Kidney epithelial cell (primary cell): ENCODE measurements around the gene SIPA1. TPM values are rescaled to one million over a fixed set of nuclear protein-coding genes. Genes with fewer than 3 reads are reported as not detected.

Experiments
- DNase-seq: peaks from one replicate; pipeline ENCODE4 v3.0.0-alpha.2; 2010; ENCODE audit warnings: low read depth
- H3K27me3 ChIP-seq: 2 replicates; pipeline ENCODE4 v1.6.0; 2011; ENCODE audit warnings: low read length; ENCODE audit not compliant: control insufficient read depth, insufficient read depth
- H3K36me3 ChIP-seq: 2 replicates; pipeline ENCODE4 v1.5.1; 2011; ENCODE audit warnings: low read length; ENCODE audit not compliant: control insufficient read depth, insufficient read depth
- H3K4me3 ChIP-seq: 2 replicates; pipeline ENCODE4 v1.5.1; 2011; ENCODE audit warnings: low read depth, mild to moderate bottlenecking, control low read depth, low read length
- total RNA-seq: library from RNA; depleted of rRNA; stranded (reverse); fragments of >200 nt; gene quantifications from 2 replicates; pipeline ENCODE4 v1.2.3, GENCODE V29; 2015
- TF ChIP-seq, protein P1 (sequence below): IDR thresholded peaks from 2 replicates; pipeline ENCODE4 v1.5.1; 2011; ENCODE audit warnings: mild to moderate bottlenecking, moderate library complexity, low read length, control low read depth, inconsistent platforms; ENCODE audit not compliant: insufficient read depth, poor library complexity, severe bottlenecking

Gene SIPA1
- total RNA-seq, 1 donor from 2014 or later: 25.8 TPM

DNA sequence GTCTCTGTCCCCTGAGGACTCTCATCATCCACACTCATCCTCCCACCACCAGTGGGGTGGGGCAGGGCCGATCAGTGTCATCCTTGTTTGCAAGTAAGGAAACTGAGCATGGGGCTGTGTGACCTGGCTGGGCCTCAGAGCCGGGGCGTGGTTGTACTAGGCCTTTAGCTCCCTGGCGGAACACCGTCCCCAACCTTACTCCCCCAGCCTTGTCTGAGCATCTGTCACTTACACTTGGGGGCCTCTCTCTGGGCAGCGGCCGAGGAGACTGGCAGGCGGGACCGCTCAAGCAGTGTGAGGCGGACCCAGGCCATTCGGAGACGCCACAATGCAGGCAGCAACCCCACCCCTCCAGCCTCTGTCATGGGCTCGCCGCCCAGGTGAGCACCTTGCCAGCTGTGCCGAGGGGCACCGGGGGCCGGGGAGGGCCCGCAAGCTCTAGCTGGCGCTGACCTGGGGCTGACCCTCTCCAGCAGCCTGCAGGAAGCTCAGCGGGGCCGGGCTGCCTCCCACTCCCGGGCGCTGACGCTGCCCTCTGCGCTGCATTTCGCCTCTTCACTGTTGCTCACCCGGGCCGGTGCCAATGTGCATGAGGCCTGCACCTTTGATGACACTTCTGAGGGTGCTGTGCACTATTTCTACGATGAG, 18.5 kb upstream of the SIPA1 start:
- no peak for DNase-seq
- H3K27me3 ChIP-seq: no peaks in the 10 kb centered on the region
- peaks cover 3% of the 10 kb centered on the region for H3K36me3 ChIP-seq
- TF ChIP-seq, protein P1, sequence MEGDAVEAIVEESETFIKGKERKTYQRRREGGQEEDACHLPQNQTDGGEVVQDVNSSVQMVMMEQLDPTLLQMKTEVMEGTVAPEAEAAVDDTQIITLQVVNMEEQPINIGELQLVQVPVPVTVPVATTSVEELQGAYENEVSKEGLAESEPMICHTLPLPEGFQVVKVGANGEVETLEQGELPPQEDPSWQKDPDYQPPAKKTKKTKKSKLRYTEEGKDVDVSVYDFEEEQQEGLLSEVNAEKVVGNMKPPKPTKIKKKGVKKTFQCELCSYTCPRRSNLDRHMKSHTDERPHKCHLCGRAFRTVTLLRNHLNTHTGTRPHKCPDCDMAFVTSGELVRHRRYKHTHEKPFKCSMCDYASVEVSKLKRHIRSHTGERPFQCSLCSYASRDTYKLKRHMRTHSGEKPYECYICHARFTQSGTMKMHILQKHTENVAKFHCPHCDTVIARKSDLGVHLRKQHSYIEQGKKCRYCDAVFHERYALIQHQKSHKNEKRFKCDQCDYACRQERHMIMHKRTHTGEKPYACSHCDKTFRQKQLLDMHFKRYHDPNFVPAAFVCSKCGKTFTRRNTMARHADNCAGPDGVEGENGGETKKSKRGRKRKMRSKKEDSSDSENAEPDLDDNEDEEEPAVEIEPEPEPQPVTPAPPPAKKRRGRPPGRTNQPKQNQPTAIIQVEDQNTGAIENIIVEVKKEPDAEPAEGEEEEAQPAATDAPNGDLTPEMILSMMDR: no peak
- no peak overlapping the region for H3K4me3 ChIP-seq

DNA sequence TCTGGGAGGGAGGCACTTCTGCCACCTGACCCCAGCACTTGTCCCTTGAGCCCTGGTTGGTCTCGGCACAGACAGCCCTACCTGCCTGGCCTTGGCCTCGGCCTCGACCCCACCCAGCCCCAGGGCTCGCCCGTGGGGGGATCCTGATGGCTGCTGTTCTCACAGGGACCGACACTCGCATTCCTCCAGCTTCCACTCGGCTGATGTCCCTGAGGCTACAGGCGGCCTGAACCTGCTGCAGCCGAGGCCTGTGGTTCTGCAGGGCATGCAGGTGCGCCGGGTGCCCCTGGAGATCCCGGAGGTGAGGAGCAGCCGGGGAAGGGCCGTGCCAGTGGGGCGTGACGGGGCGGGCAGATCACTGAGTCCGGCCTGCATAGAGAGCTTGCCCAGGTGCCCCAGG, 17.2 kb upstream of the SIPA1 start:
- Histone ChIP-seq H3K36me3 (peaks cover 3% of the 10 kb centered on the region), H3K27me3 (no peaks in the 10 kb centered on the region)

DNA sequence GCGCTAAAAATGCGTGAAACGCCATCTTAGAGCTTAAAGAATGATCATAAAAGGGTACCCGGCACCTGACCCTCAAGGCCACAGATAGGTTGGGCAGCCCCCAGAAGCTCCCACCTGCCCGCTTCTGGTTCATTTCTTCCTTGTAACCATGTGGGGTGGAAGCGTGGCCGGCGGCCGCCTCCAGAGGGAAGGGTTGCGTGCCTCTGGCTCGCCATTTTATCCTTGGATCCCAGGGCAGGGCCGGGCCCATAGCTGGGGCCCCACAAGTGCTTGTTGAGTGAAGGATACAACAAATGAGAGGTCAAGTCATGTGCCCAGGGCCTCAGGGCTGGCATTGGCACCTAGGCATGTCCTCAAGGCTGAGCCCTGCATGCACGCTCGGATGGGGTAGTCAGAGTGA, 16.4 kb upstream of the SIPA1 start:
- H3K4me3 ChIP-seq: no peak overlapping the region
- TF ChIP-seq, protein P1: no peak
- peaks cover 3% of the 10 kb centered on the region for H3K36me3 ChIP-seq
- DNase-seq: no peak
- H3K27me3 ChIP-seq: no peaks in the 10 kb centered on the region

More for the DNA sequence above, 17.2 kb upstream of the SIPA1 start:
- TF ChIP-seq, protein P1: no peak
- DNase-seq: no peak
- H3K4me3 ChIP-seq: no peak overlapping the region

DNA sequence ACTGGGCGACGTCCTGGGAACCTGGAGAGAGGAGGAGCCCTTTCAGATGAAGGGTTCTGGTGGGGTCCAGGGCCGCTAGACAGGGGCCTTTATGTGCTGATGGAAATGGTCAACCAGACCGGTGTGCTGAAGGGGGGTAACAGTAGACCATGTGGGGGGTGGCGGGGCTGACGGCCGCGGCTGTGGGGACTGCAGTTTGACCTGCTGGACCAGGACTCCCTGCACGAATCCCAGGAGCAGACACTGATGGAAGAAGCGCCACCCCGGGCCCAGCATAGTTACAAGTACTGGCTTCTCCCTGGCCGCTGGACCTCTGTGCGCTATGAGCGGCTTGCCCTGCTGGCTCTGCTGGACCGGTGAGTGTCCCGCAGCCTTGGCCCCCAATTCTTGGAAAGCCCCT, 15.9 kb upstream of the SIPA1 start:
- Histone ChIP-seq H3K36me3 (peaks cover 3% of the 10 kb centered on the region), H3K27me3 (no peaks in the 10 kb centered on the region), H3K4me3 (no peak overlapping the region)
- TF ChIP-seq, protein P1: no peak
- DNase-seq: no peak

DNA sequence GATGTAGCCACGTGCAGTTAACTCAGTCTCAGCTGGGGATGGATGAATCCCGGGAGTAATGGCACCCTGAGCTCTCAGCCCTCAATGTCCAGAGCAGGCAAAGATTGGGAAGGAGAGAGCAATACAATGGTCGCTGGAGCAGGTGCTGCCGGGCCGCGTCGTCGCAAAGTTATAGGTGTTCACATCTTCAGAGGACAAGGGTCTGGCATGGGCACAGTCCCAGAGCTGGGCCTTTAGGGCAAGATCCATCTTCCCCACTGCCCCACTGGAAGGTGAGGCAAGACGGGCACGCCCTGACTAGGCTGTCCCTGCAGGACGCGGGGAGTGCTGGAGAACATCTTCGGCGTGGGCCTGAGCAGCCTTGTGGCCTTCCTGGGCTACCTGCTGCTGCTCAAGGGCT, 14.7 kb upstream of the SIPA1 start:
- no peaks in the 10 kb centered on the region for H3K27me3 ChIP-seq
- TF ChIP-seq, protein P1: no peak
- no peak overlapping the region for H3K4me3 ChIP-seq
- peaks cover 3% of the 10 kb centered on the region for H3K36me3 ChIP-seq
- no peak for DNase-seq

DNA sequence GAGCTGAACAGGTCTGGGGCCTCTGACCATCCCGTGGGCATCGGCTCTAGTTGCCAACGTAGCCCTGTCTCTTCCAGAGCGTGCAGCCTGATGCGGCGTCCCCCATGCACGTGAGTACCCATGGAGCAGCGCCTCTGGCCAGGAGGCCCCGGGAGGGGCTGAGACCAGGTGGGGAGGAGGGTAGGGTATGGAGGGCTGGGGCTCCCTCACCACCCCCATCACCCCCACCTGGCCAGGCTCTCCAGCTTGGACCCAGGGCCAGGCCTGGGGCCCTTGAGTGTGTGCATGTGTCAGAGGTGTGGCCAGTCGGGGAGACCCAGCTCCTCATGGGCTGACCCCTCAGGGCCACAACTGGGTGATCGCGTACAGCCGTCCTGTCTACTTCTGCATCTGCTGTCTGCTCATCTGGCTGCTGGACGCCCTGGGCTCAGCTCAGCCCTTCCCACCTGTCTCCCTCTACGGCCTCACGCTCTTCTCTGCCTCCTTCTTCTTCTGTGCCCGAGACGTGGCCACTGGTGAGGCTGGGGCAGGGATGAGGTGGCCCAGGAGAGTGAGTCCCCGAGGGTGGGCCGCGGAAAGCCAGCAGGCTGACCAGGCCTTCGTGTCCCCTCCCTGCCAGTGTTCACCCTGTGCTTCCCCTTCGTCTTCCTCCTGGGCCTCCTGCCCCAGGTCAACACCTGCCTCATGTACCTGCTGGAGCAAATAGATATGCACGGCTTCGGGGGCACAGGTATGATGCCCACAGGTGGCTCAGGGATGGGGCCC, 13.9 kb upstream of the SIPA1 start:
- TF ChIP-seq, protein P1: no peak
- Histone ChIP-seq H3K36me3 (peaks cover 2% of the 10 kb centered on the region), H3K4me3 (no peak overlapping the region), H3K27me3 (no peaks in the 10 kb centered on the region)
- no peak for DNase-seq
